Activated T-cell treated with anti-CD3 and anti-CD28 coated beads, Interleukin-2, amount 50 U/mL, for 1 hour (primary cell): ENCODE results near the gene EFS.
"Not testable (repeated sequence)": the region's sequence is repeated elsewhere in the genome, so short reads cannot be mapped to it uniquely, and the experiment has no call there.

Source experiments
- DNase-seq: peaks from one replicate; pipeline ENCODE4 v3.0.0-alpha.2; 2020

Gene EFS

GRCh38 chr14:23398348-23398747 lies 33.4 kb upstream of the EFS start:
- DNase-seq, result no peak

DNA sequence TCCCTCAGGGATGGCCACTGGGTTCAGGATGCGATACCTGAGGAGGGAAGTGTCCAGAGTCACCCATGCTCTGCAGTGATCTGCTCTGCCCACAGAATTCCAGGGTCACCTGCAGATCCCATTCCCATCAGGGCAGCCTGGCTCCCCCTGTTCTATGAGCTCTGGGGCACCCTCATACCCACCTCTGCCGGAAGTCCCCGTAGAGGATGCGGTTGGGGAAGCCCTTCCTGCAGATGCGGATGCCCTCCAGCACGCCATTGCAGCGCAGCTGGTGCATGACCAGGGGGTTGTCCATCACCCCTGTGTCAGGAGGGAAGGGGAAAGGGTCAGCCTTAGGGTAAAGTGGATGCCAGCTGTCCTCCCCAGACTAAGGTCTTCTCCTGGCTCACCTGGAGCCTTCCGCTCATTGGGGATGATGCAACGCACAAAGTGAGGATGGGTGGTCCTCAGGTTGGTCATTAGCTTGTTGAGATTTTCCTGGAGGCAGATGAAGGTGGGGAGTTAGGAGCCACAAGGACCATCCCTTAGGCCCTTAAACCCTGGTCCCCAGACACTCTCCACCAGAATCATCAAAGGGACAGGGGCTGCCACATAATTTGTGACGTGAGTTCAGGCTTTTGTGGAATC lies 31.9 kb upstream of the EFS start:
- DNase-seq, result no peak

DNA sequence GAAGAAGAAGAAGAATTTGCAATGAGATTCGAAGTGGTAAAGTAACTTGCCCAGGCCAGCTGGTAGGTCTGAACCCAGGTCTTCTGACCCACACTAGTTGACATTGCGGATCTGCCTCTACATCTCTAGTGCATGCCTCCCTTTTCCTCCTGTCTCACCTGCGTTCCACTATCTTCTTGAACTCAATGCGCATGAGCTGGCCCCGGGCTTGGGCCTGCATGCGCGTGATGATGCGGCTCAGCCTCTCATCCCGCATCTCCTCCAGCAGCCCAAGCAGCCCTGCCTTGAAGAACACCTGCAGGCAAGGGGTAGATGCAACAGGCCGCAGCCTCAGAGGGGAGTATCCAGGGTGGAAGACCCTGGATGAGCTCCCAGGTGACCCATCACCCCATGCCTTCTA lies 31.2 kb upstream of the EFS start:
- no peak for DNase-seq

- no peak for DNase-seq
Measured at GRCh38 chr14:23392613-23393012, 27.6 kb upstream of the EFS start.

DNA sequence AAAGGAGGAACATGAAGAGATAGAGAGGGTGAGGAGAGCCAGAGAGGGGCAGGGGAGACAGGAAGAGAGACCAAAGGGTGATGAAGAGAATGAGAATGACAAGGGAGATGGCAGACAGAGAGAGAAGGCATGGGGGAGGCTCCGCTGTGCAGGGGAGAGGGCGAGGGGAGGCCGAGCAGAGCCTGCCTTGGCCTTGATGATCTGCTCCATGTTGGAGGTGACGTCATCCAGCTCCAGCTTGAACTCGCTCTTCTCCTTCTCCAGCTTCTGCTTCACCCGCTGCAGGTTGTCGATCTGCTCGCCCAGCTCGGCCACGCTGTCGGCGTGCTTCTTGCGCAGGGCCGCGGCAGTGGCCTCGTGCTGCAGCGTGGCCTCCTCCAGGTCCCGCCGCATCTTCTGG lies 24.9 kb upstream of the EFS start:
- not testable (repeated sequence) for DNase-seq

DNA sequence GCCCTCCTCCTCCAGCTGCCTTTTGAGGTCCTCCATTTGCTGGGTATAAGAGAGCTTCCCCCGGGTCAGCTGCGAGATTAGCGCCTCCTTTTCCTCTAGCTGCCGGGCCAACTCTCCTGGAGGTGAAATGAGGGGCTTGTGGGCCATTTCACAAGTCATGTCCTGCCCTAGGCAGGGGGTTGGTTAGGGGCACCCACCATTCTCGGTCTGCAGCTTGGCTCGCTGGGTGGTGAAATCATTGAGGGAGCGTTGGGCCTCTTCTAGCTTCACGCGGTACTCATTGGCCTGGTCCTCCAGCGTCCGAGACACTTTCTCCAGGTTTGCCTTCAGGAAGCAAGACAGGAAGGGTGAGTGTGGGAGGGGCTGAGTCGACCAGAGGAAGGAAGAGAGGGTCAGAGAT lies 24.4 kb upstream of the EFS start:
- DNase-seq, result no peak

DNA sequence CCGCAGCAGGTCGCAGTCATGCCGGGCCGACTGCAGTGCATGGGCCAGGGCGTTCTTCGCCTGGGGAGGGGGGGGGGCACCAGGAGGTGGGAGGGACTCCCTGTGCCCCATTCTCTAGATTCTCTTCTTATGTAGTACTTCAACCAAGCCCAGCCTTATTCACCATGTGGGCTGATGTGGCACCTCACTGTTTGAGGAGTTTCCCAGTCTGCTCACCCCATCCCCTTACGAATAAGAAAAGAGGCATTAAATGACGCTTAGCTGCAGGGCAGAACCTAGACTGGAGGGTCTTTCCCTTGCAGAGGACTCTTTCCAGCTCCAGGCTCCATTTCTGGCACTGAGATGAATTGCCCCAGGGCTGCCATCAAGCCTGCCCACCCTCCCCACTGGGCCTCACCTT lies 24.0 kb upstream of the EFS start:
- DNase-seq, result no peak

GRCh38 chr14:23387916-23388882 lies 23.2 kb upstream of the EFS start:
- no peak for DNase-seq

- no peak for DNase-seq
Measured at GRCh38 chr14:23386999-23387398, 22.0 kb upstream of the EFS start.

DNA sequence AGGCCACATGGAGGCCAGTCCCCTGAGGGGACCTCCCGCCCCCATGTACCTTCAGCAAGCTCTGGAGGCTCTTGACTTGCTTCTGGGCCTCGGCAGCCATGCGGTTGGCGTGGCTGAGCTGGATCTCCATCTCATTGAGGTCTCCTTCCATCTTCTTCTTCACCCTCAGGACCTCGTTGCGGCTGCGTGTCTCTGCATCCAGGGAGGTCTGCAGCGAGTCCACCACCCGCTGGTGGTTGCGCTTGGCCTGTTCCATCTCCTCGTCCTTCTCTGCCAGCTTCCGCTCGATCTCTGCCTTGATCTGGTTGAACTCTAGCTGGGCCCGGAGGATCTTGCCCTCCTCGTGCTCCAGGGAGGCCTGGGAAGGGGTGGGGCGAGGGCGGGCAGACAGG lies 21.3 kb upstream of the EFS start:
- not testable (repeated sequence) for DNase-seq

DNA sequence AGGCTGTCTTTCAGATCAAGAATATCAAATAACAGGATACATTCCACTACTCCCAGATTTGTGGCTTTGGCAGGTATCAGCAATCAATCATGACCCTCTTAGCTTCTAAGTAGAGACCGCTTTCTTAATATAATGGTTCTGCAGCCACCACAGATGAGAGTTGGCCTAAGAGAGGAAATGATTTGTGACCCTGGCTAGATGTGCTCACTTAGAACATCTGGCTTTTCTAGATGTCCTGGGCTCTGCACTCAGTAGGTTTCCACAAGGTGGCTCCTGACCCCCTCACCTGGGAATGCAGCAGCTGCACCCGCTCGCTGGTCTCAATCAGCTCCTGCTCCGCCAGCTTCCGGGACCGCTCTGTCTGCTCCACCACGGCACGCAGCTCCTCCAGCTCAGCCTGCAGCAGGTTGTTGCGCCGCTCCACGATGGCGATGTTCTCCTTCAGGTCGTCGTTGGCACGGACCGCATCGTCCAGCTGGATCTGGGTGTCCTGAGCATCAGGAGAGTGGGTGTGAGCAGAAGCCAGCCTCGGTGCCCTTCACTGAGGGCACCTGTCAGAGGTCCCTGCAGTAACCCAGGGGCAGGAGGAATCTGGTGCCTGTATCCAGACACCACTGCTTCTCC lies 20.8 kb upstream of the EFS start:
- no peak for DNase-seq

- no peak for DNase-seq
Measured at GRCh38 chr14:23385244-23385641, 20.3 kb upstream of the EFS start.

GRCh38 chr14:23384364-23385080 lies 19.6 kb upstream of the EFS start:
- no peak for DNase-seq

DNA sequence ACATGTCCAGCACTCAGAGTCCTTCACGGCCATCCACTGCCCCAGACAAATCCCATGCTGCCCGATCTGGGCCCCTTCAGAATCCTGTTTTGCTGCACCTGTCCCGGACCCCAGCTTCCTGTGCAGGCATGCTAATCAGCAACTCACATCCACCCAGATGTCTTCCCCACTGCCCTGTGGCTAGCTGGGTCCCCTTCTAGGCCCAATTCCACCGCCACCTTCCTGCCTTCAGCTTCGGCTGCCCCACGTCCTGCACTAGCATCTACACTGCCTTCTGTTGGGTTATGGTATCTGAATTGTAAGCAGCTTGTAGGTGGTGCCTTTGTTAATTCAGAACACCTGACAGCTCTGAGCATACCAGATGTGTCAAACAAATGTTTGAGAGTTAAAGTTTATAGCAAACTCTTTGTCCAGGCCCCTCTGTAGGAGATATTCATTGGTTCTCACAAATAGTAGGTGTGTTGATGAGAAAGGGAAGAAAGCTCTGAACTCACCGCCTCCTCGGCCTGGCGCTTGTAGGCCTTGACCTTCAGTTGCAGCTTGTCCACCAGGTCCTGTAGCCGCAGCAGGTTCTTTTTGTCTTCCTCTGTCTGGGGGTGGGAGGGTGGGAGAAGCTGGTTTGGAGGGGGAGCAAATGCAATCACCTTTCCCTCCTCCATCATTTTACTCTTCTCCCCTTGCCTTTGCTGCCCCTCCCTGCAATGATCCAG lies 17.9 kb upstream of the EFS start:
- DNase-seq, result no peak

DNA sequence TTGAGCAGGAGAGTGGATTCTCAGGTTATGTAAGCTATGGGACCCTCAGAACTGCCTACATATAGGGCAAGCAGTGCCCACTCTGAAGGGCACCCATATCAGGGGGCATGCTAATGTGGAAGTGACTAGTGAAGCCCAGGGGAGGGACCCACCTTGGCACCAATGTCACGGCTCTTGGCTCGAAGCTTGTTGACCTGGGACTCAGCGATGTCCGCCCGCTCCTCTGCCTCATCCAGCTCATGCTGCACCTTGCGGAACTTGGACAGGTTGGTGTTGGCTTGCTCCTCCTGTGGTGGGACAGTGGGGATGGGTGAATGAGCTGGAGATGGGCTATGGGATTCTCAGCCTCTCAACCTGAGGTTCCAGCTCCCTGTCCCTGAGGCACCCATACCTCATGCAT lies 17.3 kb upstream of the EFS start:
- no peak for DNase-seq

- no peak for DNase-seq
Measured at GRCh38 chr14:23381871-23382270, 16.9 kb upstream of the EFS start.

GRCh38 chr14:23380976-23381375 lies 16.0 kb upstream of the EFS start:
- DNase-seq, result no peak

GRCh38 chr14:23380197-23380914 lies 15.4 kb upstream of the EFS start:
- no peak for DNase-seq

DNA sequence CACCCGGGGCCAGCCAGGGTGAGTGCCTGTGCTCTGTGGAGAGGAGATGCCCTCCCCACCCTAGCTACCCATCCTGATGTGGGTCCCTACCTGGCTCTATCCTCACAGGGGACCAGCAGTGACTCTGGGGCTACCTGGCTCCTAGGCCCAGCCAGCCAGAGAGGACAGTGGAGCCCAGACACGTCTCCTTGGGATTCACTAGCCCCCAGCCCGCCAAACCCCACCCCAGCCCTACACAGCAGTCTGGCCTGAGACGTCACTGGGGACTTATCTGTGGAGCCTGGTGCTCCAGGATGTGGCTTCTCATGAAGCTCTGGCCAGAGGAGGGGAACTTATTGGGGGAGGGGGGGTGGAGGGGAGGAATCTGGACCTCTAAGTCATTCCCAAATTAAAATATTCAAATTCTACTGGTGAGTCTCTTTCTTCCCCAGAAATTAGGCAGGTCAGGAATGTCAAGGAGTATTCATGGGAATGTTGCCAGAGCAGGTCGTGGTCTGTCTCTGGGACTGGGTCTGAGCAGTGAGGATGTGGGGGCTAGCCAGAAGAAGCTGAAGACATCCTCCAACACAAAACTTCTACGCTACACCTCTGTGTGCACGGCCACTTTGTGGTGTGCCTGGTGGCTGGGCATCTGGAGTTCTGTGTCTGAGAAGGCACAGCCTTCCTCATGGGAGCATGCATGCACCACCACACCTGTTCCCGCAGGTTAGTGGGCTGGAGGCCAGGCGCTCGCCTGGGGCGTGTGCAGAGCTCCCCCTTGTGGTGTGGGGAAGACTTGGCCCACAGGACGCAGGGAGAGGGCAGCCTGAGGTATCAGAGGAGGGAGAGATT lies 14.6 kb upstream of the EFS start:
- peak; percentile 76 for DNase-seq

DNA sequence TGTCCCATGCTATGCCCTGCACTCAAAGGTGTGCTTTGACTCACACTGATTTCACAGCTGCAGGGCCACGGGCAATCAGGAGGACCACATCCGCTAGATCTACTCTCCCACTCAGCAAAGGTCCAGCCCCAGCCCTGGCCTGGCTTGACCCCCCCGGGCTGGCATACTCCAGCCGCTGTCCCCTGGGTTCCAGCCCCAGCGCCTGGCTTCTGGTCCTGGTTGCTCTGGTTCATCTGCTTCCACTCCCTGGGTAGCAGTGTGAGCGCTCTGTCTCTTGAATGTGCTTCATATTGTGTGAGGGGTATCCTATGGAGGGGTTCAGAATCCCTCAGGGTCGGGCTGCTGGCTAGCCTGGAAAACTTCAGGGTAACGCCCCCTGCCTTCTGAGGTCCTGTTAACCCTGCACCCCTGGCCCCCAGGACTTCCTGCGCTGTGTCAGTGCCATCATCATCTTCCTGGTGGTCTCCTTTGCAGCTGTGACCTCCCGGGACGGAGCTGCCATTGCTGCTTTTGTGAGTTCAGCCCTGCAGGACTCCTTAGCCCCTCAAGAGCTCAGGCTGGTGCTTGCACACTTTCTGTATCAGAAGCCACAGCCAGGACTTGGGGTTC lies 13.7 kb upstream of the EFS start:
- DNase-seq, result no peak
